ENCODE data around the gene MEIG1.

DNA sequence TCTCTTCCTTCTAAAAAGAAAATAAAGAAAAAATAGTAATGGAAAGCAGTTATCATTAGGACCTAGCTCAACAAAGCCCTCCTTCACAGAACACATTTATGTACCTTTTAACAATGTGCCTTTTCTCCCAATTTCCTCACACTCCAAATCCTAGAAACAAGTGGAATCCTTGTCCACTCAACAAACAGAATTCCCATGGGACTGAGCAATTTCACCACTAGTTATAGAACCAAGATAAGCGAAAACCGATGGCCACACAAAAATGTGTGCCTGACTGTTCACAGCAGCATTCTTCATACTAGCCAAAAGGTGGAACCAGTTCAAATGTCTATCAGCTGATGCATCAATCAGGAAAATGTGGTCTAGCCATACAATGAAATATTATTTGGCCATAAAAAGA lies 22.6 kb upstream of the MEIG1 start:
- TF ChIP-seq, protein P1, sequence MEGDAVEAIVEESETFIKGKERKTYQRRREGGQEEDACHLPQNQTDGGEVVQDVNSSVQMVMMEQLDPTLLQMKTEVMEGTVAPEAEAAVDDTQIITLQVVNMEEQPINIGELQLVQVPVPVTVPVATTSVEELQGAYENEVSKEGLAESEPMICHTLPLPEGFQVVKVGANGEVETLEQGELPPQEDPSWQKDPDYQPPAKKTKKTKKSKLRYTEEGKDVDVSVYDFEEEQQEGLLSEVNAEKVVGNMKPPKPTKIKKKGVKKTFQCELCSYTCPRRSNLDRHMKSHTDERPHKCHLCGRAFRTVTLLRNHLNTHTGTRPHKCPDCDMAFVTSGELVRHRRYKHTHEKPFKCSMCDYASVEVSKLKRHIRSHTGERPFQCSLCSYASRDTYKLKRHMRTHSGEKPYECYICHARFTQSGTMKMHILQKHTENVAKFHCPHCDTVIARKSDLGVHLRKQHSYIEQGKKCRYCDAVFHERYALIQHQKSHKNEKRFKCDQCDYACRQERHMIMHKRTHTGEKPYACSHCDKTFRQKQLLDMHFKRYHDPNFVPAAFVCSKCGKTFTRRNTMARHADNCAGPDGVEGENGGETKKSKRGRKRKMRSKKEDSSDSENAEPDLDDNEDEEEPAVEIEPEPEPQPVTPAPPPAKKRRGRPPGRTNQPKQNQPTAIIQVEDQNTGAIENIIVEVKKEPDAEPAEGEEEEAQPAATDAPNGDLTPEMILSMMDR (IDR thresholded peaks at IDR 0.05): no peak
- TF ChIP-seq POLR2A (IDR thresholded peaks at IDR 0.05): no peak

Data from adrenal gland (tissue), 5 donors.